Kasumi-1 (cell line): ENCODE data around the gene PSTPIP1.

Experiments used
- DNase-seq, 2 experiments: peaks; one replicate each; lab custom pipeline; 2025; lab: John Stamatoyannopoulos, UW

The PSTPIP1 gene

GRCh38 chr15:76998663-76999285 is 3.8 kb downstream of the PSTPIP1 start:
- DNase-seq = no peak

- DNase-seq = no peak
Observed at GRCh38 chr15:76999996-77000395, 5.1 kb downstream of the PSTPIP1 start.

- DNase-seq = no peak
Observed at GRCh38 chr15:77001351-77001750, 6.4 kb downstream of the PSTPIP1 start.

GRCh38 chr15:77001966-77002365 is 7.0 kb downstream of the PSTPIP1 start:
- no peak for DNase-seq

GRCh38 chr15:77002436-77002835 is 7.5 kb downstream of the PSTPIP1 start:
- DNase-seq = no peak

GRCh38 chr15:77002954-77003912 is 8.3 kb downstream of the PSTPIP1 start:
- peak; percentile 86 to 90 for DNase-seq

- DNase-seq = peak; percentile 78 to 84
Observed at GRCh38 chr15:77004189-77004588, 9.3 kb downstream of the PSTPIP1 start.

GRCh38 chr15:77009176-77009575 is 14.2 kb downstream of the PSTPIP1 start:
- no peak for DNase-seq

GRCh38 chr15:77009646-77010311 is 14.9 kb downstream of the PSTPIP1 start:
- DNase-seq = no peak

GRCh38 chr15:77010312-77010686 is 15.4 kb downstream of the PSTPIP1 start:
- no peak for DNase-seq

- DNase-seq = no peak
Observed at GRCh38 chr15:77010857-77011256, 15.9 kb downstream of the PSTPIP1 start.

- no peak for DNase-seq
Observed at GRCh38 chr15:77012117-77012712, 17.3 kb downstream of the PSTPIP1 start.

- no peak for DNase-seq
Observed at GRCh38 chr15:77012868-77013267, 17.9 kb downstream of the PSTPIP1 start.

GRCh38 chr15:77013776-77014131 is 18.8 kb downstream of the PSTPIP1 start:
- no peak for DNase-seq

GRCh38 chr15:77014132-77015081 is 19.5 kb downstream of the PSTPIP1 start:
- DNase-seq = peak; percentile 40 to 62

- DNase-seq = no peak
Observed at GRCh38 chr15:77015646-77016320, 20.9 kb downstream of the PSTPIP1 start.

GRCh38 chr15:77016321-77016695 is 21.4 kb downstream of the PSTPIP1 start:
- DNase-seq = no peak

GRCh38 chr15:77017091-77017660 is 22.2 kb downstream of the PSTPIP1 start:
- no peak for DNase-seq

GRCh38 chr15:77017761-77018720 is 23.1 kb downstream of the PSTPIP1 start:
- no peak for DNase-seq
